ENCODE measurements around the gene SLC10A7. TPM values are rescaled to one million over a fixed set of nuclear protein-coding genes. Genes with fewer than 3 reads are reported as not detected.

SLC10A7 gene
- total and polyA plus RNA-seq, 10 of the 15 experiments (the other 5 are each of a cell fraction or from before 2014, with no cell fraction given), result 4.6 to 23.7 (median 15.6) TPM

GRCh38 chr4:146317783-146318182, 204.0 kb downstream of the SLC10A7 start:
- no peak overlapping the region for H3K9ac ChIP-seq (ENCODE audit: control insufficient read depth, insufficient read depth, low read length)
- TF ChIP-seq MXI1 (IDR thresholded peaks at IDR 0.05; ENCODE audit: low read depth, low read length) (no peak), IKZF2 (IDR thresholded peaks at IDR 0.05) (no peak), JUNB (IDR thresholded peaks at IDR 0.05) (no peak), TCF7 (IDR thresholded peaks at IDR 0.05; ENCODE audit: borderline replicate concordance) (no peak), ZNF592 (IDR thresholded peaks at IDR 0.05) (no peak)
- no peaks in the 10 kb centered on the region for H3K79me2 ChIP-seq (ENCODE audit: control insufficient read depth, insufficient read depth, low read length)
- no peak overlapping the region for H3K4me2 ChIP-seq (ENCODE audit: control insufficient read depth, insufficient read depth)
- in situ Hi-C loops (cut with MboI) (no loop called here), intact Hi-C loops (cut with micrococcal nuclease; ENCODE audit: unreplicated experiment) (no loop called here)
- POLR2A ChIA-PET, result no interaction called here
- FAIRE-seq (no peak), DNase-seq (ENCODE audit: low read depth, low spot score) (no peak), ATAC-seq (no peak)
- no peak overlapping the region for H2AFZ ChIP-seq (ENCODE audit: control insufficient read depth, low read depth, low read length)
- H3K36me3 ChIP-seq (ENCODE audit: control insufficient read depth in 2 of 2, insufficient read depth in 2 of 2, low read length in 1 of 2), result no peaks in the 10 kb centered on the region
- H3K27me3 ChIP-seq (replicated peaks in 1 of 2; ENCODE audit: control insufficient read depth in 2 of 2, insufficient read depth in 2 of 2, low read length in 1 of 2), result no peaks in the 10 kb centered on the region
- H3K27ac ChIP-seq (ENCODE audit: control insufficient read depth, insufficient read depth), result no peak overlapping the region
- BruUV-seq (replicated peaks), result no TSS peak
- RAD21 ChIA-PET (ENCODE audit: unreplicated experiment), result interaction anchor here (0.7 kb wide), 1 partner anchor 44 kb away, joined by 3 read pairs; no protein-coding TSS in a partner anchor
- H3K4me3 ChIP-seq, result no peak overlapping the region
- SMC1A ChIA-PET (ENCODE audit: uncharacterized antibody, unreplicated experiment), result interaction anchor here (1.6 kb wide), 1 partner anchor 12 kb away, joined by 5 read pairs; no protein-coding TSS in a partner anchor
- H4K20me1 ChIP-seq (ENCODE audit: control insufficient read depth, insufficient read depth), result no peaks in the 10 kb centered on the region
- H3K9me3 ChIP-seq (replicated peaks; ENCODE audit: control insufficient read depth, insufficient read depth, low read length), result no peaks in the 10 kb centered on the region
- H3K4me1 ChIP-seq (ENCODE audit: control insufficient read depth, insufficient read depth, low read length), result no peaks in the 10 kb centered on the region
- WGBS (ENCODE audit: insufficient coverage, insufficient replicate concordance, low lambda C conversion rate, missing lambda C conversion rate), result 100% methylated on average over 1 of the region's 1 CpG
- CTCF ChIA-PET, result interaction anchor here (1.3 kb wide), 1 partner anchor 38 kb away, joined by 4 read pairs; no protein-coding TSS in a partner anchor
